ENCODE results near the gene FAM53B. TPM values are rescaled to one million over a fixed set of nuclear protein-coding genes. Genes with fewer than 3 reads are reported as not detected.

The FAM53B gene
- total and polyA plus RNA-seq, 4 experiments from 2014 or later: 7.3 to 60.7 (median 49.9) TPM

DNA sequence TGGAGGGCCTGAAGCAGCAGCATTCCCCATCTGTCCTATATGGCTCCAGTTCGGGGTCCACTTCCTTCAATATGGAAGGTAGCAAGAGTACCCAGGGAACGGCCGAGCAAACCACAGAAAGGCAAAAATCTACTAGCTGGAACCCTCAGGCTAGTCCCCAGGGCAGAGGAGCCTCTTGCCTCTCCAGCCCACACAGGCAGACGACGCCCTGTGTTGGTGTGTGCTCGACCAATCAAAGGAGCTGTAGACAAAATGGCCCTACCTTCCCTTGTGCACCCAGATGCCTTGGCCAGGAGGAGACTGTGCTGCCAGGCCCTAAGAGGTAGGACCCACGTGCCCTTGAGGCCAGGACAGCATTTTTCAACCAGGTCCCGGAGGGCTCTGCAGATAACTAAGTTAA, 91.5 kb downstream of the FAM53B start:
- DNase-seq: no peak
- CTCF ChIA-PET (ENCODE audit: partially characterized antibody): interaction anchor here (0.9 to 10.6 kb wide), 4 partner anchors 20 to 82 kb away, joined by 3 to 200 read pairs (median 4); no protein-coding TSS in a partner anchor
- POLR2A ChIA-PET (ENCODE audit: partially characterized antibody): interaction anchor here (0.7 to 15.2 kb wide), 10 partner anchors 17 to 89 kb away, joined by 3 to 439 read pairs (median 30); no protein-coding TSS in a partner anchor

GRCh38 chr10:124652200-124652599, 92.0 kb downstream of the FAM53B start:
- Histone ChIP-seq H3K27ac (ENCODE audit: low read depth, low read length) (peak overlapping the region; percentile 79), H3K4me1 (ENCODE audit: insufficient read depth, low read length) (peaks cover 98% of the 10 kb centered on the region), H3K36me3 (ENCODE audit: insufficient read depth, low read length) (peaks cover 7% of the 10 kb centered on the region), H3K4me3 (ENCODE audit: low read length in 2 of 2) (no peak overlapping the region), H3K27me3 (ENCODE audit: insufficient read depth, low read length) (no peaks in the 10 kb centered on the region), H3K9me3 (ENCODE audit: control insufficient read depth in 1 of 2, low read length in 2 of 2) (no peaks in the 10 kb centered on the region)
- ChIA-PET POLR2A (ENCODE audit: partially characterized antibody) (interaction anchor here (0.9 to 15.2 kb wide), 8 partner anchors 16 to 89 kb away, joined by 3 to 439 read pairs (median 80); no protein-coding TSS in a partner anchor), CTCF (ENCODE audit: partially characterized antibody) (interaction anchor here (0.9 to 10.6 kb wide), 4 partner anchors 20 to 89 kb away, joined by 3 to 200 read pairs (median 95); no protein-coding TSS in a partner anchor)
- Mint-ChIP-seq H3K9me3 (no peaks in the 10 kb centered on the region), H3K4me1 (peaks cover 72 to 98% (median 92%) of the 10 kb centered on the region in 4 donors), H3K4me3 (peak overlapping the region; percentile 35 to 87 (median 74)), H3K27ac (peak overlapping the region; percentile 92 to 99 (median 97)), H3K27me3 (no peaks in the 10 kb centered on the region), H3K36me3 (peaks cover 5 to 29% of the 10 kb centered on the region in 2 donors)
- peak in 1 of 5 donors; percentile 26 for DNase-seq
- intact Hi-C loops (cut with micrococcal nuclease): no loop called here

More for the DNA sequence above, 91.5 kb downstream of the FAM53B start:
- Mint-ChIP-seq H3K27me3 (no peaks in the 10 kb centered on the region), H3K36me3 (peaks cover 5 to 28% of the 10 kb centered on the region in 2 donors), H3K4me1 (peaks cover 72 to 98% (median 92%) of the 10 kb centered on the region in 4 donors), H3K4me3 (peak overlapping the region in 2 of 8 donors; percentile 17 to 51), H3K27ac (peak overlapping the region; percentile 86 to 97 (median 93)), H3K9me3 (no peaks in the 10 kb centered on the region)
- intact Hi-C loops (cut with micrococcal nuclease): no loop called here
- Histone ChIP-seq H3K9me3 (ENCODE audit: control insufficient read depth in 1 of 2, low read length in 2 of 2) (no peaks in the 10 kb centered on the region), H3K4me1 (ENCODE audit: insufficient read depth, low read length) (peaks cover 98% of the 10 kb centered on the region), H3K4me3 (ENCODE audit: low read length in 2 of 2) (no peak overlapping the region), H3K27ac (ENCODE audit: low read depth, low read length) (peak overlapping the region; percentile 79), H3K36me3 (ENCODE audit: insufficient read depth, low read length) (peaks cover 7% of the 10 kb centered on the region), H3K27me3 (ENCODE audit: insufficient read depth, low read length) (no peaks in the 10 kb centered on the region)

DNA sequence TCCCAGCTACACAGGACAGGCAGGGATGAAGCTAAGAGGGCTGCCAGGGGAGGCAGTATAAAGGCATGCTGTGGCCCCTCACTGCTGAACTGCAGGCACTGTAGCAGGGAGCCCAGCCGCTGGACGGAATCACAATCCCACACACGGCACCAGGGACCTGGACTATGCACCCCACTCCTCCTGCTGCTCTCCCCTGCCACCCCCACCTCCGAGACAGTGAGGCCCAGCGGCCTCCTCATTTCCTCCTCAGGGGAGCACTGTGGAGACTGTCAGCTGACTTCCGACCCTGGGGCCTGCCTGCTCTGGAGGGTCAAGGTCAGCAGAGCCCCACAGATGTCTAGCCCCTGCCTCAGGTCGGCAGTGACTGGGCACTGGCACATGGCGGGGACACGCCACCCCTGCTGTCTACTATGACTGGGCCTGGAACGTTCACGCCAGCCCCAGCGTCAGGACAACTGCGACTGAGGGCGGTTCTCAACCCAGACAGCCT, 92.7 kb downstream of the FAM53B start:
- Mint-ChIP-seq H3K4me3 (peak overlapping the region in 7 of 8 donors; percentile 57 to 87 (median 76)), H3K4me1 (peaks cover 76 to 100% (median 94%) of the 10 kb centered on the region in 4 donors), H3K27me3 (no peaks in the 10 kb centered on the region), H3K9me3 (no peaks in the 10 kb centered on the region), H3K27ac (peak overlapping the region; percentile 92 to 99 (median 97)), H3K36me3 (peaks cover 5 to 28% of the 10 kb centered on the region in 2 donors)
- Histone ChIP-seq H3K27ac (ENCODE audit: low read depth, low read length) (peak overlapping the region; percentile 79), H3K36me3 (ENCODE audit: insufficient read depth, low read length) (peaks cover 7% of the 10 kb centered on the region), H3K27me3 (ENCODE audit: insufficient read depth, low read length) (no peaks in the 10 kb centered on the region), H3K9me3 (ENCODE audit: control insufficient read depth in 1 of 2, low read length in 2 of 2) (no peaks in the 10 kb centered on the region), H3K4me3 (ENCODE audit: low read length in 2 of 2) (no peak overlapping the region), H3K4me1 (ENCODE audit: insufficient read depth, low read length) (peaks cover 100% of the 10 kb centered on the region)
- DNase-seq: peak in 1 of 5 donors; percentile 47
- CTCF ChIA-PET (ENCODE audit: partially characterized antibody): interaction anchor here (0.8 to 10.6 kb wide), 8 partner anchors 8 to 94 kb away, joined by 3 to 200 read pairs (median 47); no protein-coding TSS in a partner anchor
- intact Hi-C loops (cut with micrococcal nuclease): loop anchor here (2.0 kb wide), 1 partner anchor 19 kb away; no protein-coding TSS in a partner anchor
- POLR2A ChIA-PET (ENCODE audit: partially characterized antibody): interaction anchor here (0.8 to 15.2 kb wide), 11 partner anchors 13 to 90 kb away, joined by 3 to 439 read pairs (median 74); no protein-coding TSS in a partner anchor

GRCh38 chr10:124650820-124651401, 93.3 kb downstream of the FAM53B start:
- H3K4me1 Mint-ChIP-seq: peaks cover 78 to 100% (median 94%) of the 10 kb centered on the region in 4 donors
- no peak overlapping the region for H3K4me3 ChIP-seq (ENCODE audit: low read length in 2 of 2)
- intact Hi-C loops (cut with micrococcal nuclease): loop anchor here (2.0 kb wide), 1 partner anchor 20 kb away; no protein-coding TSS in a partner anchor
- H3K27ac Mint-ChIP-seq: peak overlapping the region; percentile 92 to 99 (median 97)
- H3K27me3 Mint-ChIP-seq: no peaks in the 10 kb centered on the region
- peak; percentile 59 to 88 (median 65) for DNase-seq
- no peaks in the 10 kb centered on the region for H3K9me3 ChIP-seq (ENCODE audit: control insufficient read depth in 1 of 2, low read length in 2 of 2)
- ChIA-PET CTCF (ENCODE audit: partially characterized antibody) (interaction anchor here (0.8 to 10.6 kb wide), 9 partner anchors 8 to 94 kb away, joined by 3 to 200 read pairs (median 35); no protein-coding TSS in a partner anchor), POLR2A (ENCODE audit: partially characterized antibody) (interaction anchor here (0.8 to 15.2 kb wide), 12 partner anchors 13 to 90 kb away, joined by 3 to 439 read pairs (median 67); no protein-coding TSS in a partner anchor)
- peak overlapping the region; percentile 45 to 87 (median 74) for H3K4me3 Mint-ChIP-seq
- peaks cover 100% of the 10 kb centered on the region for H3K4me1 ChIP-seq (ENCODE audit: insufficient read depth, low read length)
- H3K27me3 ChIP-seq (ENCODE audit: insufficient read depth, low read length): no peaks in the 10 kb centered on the region
- H3K27ac ChIP-seq (ENCODE audit: low read depth, low read length): peak overlapping the region; percentile 79
- peaks cover 7% of the 10 kb centered on the region for H3K36me3 ChIP-seq (ENCODE audit: insufficient read depth, low read length)
- no peaks in the 10 kb centered on the region for H3K9me3 Mint-ChIP-seq
- H3K36me3 Mint-ChIP-seq: peaks cover 8 to 28% of the 10 kb centered on the region in 2 donors

DNA sequence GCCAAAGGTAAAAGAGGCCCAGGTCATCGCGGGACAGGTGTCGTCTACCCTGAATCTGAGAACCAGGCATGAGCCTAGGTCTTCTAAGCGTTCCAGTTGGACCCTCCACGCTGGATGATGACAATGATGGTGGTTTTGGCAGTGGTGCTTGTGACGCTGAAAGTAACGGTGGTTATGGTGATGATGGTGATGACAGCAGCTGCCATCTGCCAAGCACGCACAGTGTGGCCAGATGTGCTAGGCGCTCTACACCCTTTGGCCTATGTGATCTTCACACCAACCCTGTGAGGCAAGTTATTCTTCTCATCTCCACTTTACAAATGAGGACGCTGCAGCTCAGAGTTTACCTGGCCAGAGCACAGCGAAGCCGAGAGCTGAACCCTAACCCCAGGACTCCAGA, 93.9 kb downstream of the FAM53B start:
- H3K4me3 Mint-ChIP-seq: peak overlapping the region; percentile 24 to 87 (median 74)
- no peaks in the 10 kb centered on the region for H3K9me3 Mint-ChIP-seq
- Histone ChIP-seq H3K4me1 (ENCODE audit: insufficient read depth, low read length) (peaks cover 100% of the 10 kb centered on the region), H3K9me3 (ENCODE audit: control insufficient read depth in 1 of 2, low read length in 2 of 2) (no peaks in the 10 kb centered on the region), H3K27me3 (ENCODE audit: insufficient read depth, low read length) (no peaks in the 10 kb centered on the region), H3K27ac (ENCODE audit: low read depth, low read length) (peak overlapping the region; percentile 79), H3K4me3 (ENCODE audit: low read length in 2 of 2) (peak overlapping the region in 1 of 2 donors; percentile 21), H3K36me3 (ENCODE audit: insufficient read depth, low read length) (peaks cover under 1% of the 10 kb centered on the region)
- peak overlapping the region; percentile 92 to 99 (median 97) for H3K27ac Mint-ChIP-seq
- peaks cover 75 to 100% (median 92%) of the 10 kb centered on the region in 4 donors for H3K4me1 Mint-ChIP-seq
- ChIA-PET POLR2A (ENCODE audit: partially characterized antibody) (interaction anchor here (1.5 to 15.2 kb wide), 11 partner anchors 12 to 91 kb away, joined by 4 to 439 read pairs (median 74); no protein-coding TSS in a partner anchor), CTCF (ENCODE audit: partially characterized antibody) (interaction anchor here (1.0 to 10.6 kb wide), 11 partner anchors 9 to 91 kb away, joined by 3 to 200 read pairs (median 38); no protein-coding TSS in a partner anchor)
- peak in 3 of 5 donors; percentile 26 to 47 (median 27) for DNase-seq
- peaks cover 3 to 22% of the 10 kb centered on the region in 2 donors for H3K36me3 Mint-ChIP-seq
- no peaks in the 10 kb centered on the region for H3K27me3 Mint-ChIP-seq
- intact Hi-C loops (cut with micrococcal nuclease): loop anchor here (2.0 kb wide), 1 partner anchor 21 kb away; no protein-coding TSS in a partner anchor

DNA sequence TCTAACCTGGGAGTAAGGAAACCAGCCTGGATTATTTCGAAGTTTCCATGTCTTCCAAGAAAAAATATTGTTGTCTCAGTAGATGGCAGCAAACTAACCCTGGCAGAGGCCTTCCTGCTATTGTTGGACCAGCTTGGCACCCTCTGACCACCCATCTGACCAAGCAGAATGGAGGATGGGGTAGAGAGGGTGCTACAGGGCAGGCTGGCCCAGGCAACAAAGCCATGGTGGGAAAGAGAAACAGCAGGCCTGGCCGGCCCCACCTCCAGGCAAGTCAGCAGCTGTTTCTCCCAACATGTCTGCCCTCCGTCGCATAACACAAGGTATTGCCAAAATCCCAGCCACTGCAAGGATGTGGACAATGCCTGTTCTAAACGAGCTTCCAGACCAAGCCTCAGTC, 95.0 kb downstream of the FAM53B start:
- Mint-ChIP-seq H3K27ac (peak overlapping the region; percentile 92 to 99 (median 96)), H3K9me3 (no peaks in the 10 kb centered on the region), H3K4me3 (peak overlapping the region in 7 of 8 donors; percentile 71 to 88 (median 82)), H3K4me1 (peaks cover 69 to 100% (median 90%) of the 10 kb centered on the region in 4 donors), H3K27me3 (no peaks in the 10 kb centered on the region), H3K36me3 (peaks cover 3 to 17% of the 10 kb centered on the region in 2 donors)
- Histone ChIP-seq H3K9me3 (ENCODE audit: control insufficient read depth in 1 of 2, low read length in 2 of 2) (no peaks in the 10 kb centered on the region), H3K27ac (ENCODE audit: low read depth, low read length) (peak overlapping the region; percentile 79), H3K36me3 (ENCODE audit: insufficient read depth, low read length) (no peaks in the 10 kb centered on the region), H3K4me1 (ENCODE audit: insufficient read depth, low read length) (peaks cover 100% of the 10 kb centered on the region), H3K4me3 (ENCODE audit: low read length in 2 of 2) (peak overlapping the region; percentile 26 to 34), H3K27me3 (ENCODE audit: insufficient read depth, low read length) (no peaks in the 10 kb centered on the region)
- DNase-seq: peak in 1 of 5 donors; percentile 22
- ChIA-PET POLR2A (ENCODE audit: partially characterized antibody) (interaction anchor here (0.9 to 15.2 kb wide), 13 partner anchors 11 to 92 kb away, joined by 3 to 439 read pairs (median 60); no protein-coding TSS in a partner anchor), CTCF (ENCODE audit: partially characterized antibody) (interaction anchor here (0.8 to 10.6 kb wide), 18 partner anchors 10 to 110 kb away, joined by 3 to 200 read pairs (median 33); no protein-coding TSS in a partner anchor)
- intact Hi-C loops (cut with micrococcal nuclease): loop anchor here (2.0 kb wide), 1 partner anchor 48 kb away; no protein-coding TSS in a partner anchor

Measured in CD4-positive, alpha-beta memory T cell (primary cell).